ENCODE results near the gene ACAD10.
"Not testable (repeated sequence)": the region's sequence is repeated elsewhere in the genome, so short reads cannot be mapped to it uniquely, and the experiment has no call there.

The ACAD10 gene

DNA sequence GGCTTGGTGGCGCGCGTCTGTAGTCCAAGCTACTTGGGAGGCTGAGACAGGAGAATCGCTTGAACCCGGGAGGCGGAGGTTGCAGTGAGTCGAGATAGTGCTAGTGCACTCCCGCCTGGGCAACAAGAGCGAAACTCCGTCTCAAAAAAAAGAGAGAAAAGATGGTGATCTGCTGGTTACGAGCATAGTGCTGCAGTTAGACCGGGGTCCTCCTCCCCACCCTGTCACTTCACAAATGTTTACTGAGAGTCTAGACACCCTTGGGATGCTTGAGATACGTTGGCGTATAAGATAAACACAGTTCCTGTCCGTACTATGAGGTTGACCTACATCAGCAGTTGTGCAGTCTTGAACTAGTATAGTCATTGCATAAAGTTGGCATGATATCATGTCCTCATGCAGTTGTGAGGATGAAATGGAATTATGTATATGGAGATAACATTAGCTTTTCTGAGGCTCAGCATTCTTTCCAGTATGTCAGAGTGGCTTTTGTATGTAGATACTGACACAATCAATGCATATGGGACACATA lies 787 bp downstream of the ACAD10 start:
- DNase-seq (ENCODE audit: low read depth in 2 of 3, low spot score in 2 of 3): no peak

- no peak for DNase-seq (ENCODE audit: low read depth in 2 of 3, low spot score in 2 of 3)
Measured at GRCh38 chr12:111687255-111687654, 1.4 kb downstream of the ACAD10 start.

GRCh38 chr12:111687952-111688351 lies 2.1 kb downstream of the ACAD10 start:
- no peak for DNase-seq (ENCODE audit: low read depth in 2 of 3, low spot score in 2 of 3)

- no peak for DNase-seq (ENCODE audit: low read depth in 2 of 3, low spot score in 2 of 3)
Measured at GRCh38 chr12:111691262-111691661, 5.4 kb downstream of the ACAD10 start.

DNA sequence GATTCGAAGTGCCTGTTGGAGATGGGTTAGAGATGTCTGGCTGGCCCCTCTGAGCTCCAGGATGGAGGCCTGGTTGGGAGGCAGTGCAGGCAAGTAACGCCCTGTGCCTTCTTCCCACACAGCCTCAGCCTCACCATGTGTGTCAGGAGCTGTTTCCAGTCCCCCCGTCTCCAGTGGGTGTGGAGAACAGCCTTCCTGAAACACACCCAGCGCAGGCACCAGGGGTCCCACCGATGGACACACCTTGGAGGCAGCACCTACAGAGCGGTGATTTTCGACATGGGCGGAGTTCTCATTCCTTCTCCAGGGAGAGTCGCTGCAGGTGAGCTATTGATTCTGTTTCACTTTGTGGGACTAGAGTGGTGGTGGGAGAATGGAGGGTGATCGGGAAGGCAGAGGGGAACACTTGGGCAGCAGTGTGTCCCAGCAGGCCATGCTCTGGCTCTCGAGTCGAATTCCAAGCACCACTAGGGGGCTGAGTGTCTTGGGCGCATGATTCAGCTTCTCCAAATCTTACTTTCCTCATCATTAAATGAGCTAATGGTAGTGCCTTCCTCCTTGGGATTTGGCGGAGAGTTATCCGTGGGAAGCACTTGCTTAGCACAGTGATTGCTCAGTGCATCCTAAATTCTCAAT lies 6.8 kb downstream of the ACAD10 start:
- no peak for DNase-seq (ENCODE audit: low read depth in 2 of 3, low spot score in 2 of 3)

DNA sequence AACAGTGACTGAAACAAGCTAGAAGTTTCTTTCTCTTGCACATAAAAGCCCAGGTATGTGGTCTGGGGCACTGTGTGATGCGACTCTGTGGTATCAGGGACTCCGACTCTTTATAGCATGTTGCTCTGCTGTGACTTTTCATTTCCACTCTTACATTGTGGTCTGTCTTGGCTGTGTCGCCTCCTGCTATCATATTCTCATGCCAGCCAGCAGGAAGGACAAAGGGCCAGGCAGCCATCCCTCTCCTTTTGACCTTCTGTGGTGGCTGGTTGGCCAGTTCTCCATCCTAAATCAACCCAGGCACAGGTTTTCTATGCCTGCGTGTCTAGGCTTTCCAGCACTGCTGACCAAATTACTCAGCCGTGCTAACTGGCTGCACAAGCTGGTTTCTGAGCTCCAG lies 8.0 kb downstream of the ACAD10 start:
- DNase-seq (ENCODE audit: low read depth in 2 of 3, low spot score in 2 of 3): no peak

- DNase-seq (ENCODE audit: low read depth in 2 of 3, low spot score in 2 of 3): no peak
Measured at GRCh38 chr12:111699962-111700361, 14.1 kb downstream of the ACAD10 start.

- no peak for DNase-seq (ENCODE audit: low read depth in 2 of 3, low spot score in 2 of 3)
Measured at GRCh38 chr12:111705672-111706071, 19.8 kb downstream of the ACAD10 start.

GRCh38 chr12:111706145-111706544 lies 20.3 kb downstream of the ACAD10 start:
- no peak for DNase-seq (ENCODE audit: low read depth in 2 of 3, low spot score in 2 of 3)

GRCh38 chr12:111715279-111715678 lies 29.4 kb downstream of the ACAD10 start:
- no peak for DNase-seq (ENCODE audit: low read depth in 2 of 3, low spot score in 2 of 3)

DNA sequence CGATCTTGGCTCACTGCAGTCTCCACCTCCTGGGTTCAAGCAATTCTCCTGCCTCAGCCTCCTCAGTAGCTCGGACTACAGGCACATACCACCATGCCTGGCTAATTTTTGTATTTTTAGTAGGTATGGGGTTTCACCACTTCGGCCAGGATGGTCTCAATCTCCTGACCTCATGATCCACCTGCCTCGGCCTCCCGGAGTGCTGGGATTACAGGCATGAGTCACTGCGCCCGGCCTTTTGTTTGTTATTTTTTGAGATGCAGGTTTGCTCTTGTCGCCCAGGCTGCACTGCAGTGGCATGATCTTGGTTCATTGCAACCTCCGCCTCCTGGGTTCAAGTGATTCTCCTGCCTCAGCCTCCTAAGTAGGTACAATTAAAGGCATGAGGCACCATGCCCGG lies 33.5 kb downstream of the ACAD10 start:
- DNase-seq (ENCODE audit: low read depth in 2 of 3, low spot score in 2 of 3): not testable (repeated sequence)

DNA sequence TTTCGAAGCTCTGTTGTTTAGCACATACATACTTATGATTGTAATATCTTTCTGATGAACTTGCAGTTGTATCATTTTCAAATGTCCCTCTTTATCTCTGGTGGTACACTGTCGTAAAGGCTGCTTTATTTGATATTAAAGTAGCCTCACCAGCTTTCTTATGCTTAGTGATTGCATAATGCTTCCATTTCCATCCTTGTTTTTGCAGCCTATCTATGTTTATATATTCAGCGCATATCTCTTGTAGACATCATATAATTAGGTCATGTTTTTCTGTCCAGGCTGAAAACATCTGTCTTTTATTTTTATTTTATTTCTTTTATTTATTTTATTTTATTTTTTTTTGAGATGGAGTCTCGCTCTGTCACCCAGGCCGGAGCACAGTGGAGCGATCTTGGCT lies 34.6 kb downstream of the ACAD10 start:
- no peak for DNase-seq (ENCODE audit: low read depth in 2 of 3, low spot score in 2 of 3)

DNA sequence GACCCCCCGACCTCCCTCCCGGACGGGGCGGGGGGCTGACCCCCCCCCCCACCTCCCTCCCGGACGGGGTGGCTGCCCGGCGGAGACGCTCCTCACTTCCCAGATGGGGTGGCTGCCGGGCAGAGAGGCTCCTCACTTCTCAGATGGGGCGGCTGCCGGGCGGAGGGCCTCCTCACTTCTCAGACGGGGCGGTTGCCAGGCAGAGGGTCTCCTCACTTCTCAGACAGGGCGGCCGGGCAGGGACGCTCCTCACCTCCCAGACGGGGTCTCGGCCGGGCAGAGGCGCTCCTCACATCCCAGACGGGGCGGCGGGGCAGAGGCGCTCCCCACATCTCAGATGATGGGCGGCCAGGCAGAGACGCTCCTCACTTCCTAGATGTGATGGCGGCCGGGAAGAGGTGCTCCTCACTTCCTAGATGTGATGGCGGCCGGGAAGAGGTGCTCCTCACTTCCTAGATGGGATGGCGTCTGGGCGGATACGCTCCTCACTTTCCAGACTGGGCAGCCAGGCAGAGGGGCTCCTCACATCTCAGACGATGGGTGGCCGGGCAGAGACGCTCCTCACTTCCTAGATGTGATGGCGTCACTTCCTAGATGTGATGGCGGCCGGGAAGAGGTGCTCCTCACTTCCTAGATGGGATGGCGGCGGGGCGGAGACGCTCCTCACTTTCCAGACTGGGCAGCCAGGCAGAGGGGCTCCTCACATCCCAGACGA lies 38.0 kb downstream of the ACAD10 start:
- DNase-seq (ENCODE audit: low read depth in 2 of 3, low spot score in 2 of 3): not testable (repeated sequence)

GRCh38 chr12:111728795-111729194 lies 42.9 kb downstream of the ACAD10 start:
- no peak for DNase-seq (ENCODE audit: low read depth in 2 of 3, low spot score in 2 of 3)

- no peak for DNase-seq (ENCODE audit: low read depth in 2 of 3, low spot score in 2 of 3)
Measured at GRCh38 chr12:111730420-111730819, 44.6 kb downstream of the ACAD10 start.

DNA sequence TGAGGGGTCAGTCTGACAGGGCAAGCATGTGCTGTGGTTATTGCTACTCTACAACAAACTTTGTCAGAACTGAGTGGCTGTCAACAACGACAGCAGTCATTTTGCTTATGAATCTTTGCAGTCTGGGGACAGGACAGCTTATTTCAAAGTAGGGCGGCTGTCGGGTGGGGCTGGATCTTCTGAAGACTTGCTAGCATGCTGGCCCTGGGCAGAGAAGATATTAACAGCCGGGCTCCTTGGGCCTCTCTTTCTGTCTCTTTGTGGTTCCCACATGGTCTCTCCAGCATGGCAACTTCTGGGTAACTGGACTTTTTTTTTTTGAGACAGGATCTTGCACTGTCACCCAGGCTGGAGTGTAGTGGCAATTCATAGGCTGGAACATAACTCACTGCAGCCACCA lies 46.9 kb downstream of the ACAD10 start:
- no peak for DNase-seq (ENCODE audit: low read depth in 2 of 3, low spot score in 2 of 3)

DNA sequence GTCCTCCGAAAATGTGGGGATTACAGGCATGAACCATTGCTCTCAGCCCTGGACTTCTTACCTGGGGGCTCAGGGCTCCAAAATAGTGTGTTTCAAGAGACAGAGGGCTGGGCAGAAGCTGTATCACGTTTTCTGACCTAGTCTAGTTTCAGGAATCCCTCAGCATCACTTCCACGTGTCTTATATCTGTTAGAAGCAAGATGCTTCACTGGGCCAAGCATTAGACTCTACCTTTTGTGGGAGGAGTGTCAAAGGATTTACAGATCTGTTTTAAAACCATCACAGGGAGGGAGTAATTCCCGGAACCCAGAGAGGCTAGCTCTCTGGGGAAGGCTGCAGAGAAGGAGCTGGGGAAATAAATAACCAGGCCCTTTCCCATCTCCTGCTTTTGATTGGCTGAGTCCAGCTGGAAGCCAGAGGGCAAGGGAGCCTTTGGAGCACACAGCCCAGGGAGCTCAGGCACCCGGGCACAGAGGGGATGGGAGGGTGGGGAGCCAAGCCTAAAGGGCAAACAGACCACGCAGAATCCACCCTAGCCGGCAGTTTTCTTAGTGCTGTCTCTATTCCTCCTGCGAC lies 47.6 kb downstream of the ACAD10 start:
- no peak for DNase-seq (ENCODE audit: low read depth in 2 of 3, low spot score in 2 of 3)

DNA sequence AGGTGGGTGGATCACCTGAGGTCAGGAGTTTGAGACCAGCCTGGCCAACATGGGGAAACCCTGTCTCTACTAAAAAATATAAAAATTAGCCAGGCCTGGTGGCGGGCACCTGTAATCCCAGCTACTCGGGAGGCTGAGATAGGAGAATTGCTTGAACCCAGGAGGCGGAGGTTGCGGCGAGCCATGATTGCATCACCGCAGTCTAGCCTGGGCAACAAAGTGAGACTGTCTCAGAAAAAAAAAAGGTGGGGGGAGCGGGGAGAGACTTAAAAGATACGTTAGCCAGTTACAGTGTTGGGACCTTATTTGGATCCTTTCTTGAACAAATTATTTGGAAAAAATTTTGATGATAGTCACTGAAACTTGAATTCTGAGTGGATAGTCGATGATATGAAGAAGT lies 53.7 kb downstream of the ACAD10 start:
- not testable (repeated sequence) for DNase-seq (ENCODE audit: low read depth in 2 of 3, low spot score in 2 of 3)

DNA sequence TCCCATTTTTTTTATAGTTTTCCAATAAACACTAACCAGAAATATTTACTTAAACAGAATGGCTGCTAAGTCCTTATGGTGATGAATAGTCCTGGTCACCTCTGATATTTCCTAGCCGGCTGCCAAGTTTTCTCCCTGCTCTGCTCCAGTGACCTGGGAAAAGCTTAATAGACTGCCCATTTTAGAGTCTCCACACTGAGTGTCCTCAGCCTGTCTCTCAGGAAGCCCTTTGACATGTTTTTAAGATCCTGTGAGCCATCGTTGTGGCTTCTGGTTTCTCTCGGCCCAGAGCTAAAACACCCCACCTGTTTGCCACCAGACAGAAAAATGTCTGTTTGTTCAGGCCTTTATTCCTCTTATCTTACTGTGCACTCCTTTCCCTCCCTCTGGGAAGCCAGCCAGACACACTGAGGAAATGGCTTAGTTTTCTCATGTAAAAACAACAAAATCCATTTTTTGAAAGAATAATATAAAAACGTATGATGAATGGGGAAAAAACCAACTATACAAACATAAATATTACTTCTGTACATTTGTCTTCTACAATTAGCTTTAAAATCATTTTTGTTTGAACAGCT lies 55.5 kb downstream of the ACAD10 start:
- no peak for DNase-seq (ENCODE audit: low read depth in 2 of 3, low spot score in 2 of 3)

DNA sequence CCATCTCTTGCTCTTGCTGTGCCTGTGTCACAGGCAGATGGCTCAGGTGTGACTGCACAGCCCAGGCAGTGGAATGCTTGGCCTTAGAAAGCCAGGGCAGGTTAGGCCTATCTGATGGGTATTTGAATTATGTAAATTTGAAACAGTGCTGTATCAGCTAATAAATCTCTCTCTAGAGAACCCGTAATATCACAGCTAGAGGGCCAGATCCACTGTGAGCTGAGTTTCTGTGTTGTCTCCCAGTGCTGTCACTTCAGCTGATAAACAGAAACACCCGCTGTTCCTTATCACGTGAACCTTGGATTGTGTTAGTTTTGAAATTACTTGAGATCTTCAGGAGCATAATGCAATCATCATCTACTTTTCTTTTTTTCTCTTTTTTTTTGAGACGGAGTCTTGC lies 59.4 kb downstream of the ACAD10 start:
- DNase-seq (ENCODE audit: low read depth in 2 of 3, low spot score in 2 of 3): no peak

- DNase-seq (ENCODE audit: low read depth in 2 of 3, low spot score in 2 of 3): no peak
Measured at GRCh38 chr12:111747333-111747732, 61.5 kb downstream of the ACAD10 start.

DNA sequence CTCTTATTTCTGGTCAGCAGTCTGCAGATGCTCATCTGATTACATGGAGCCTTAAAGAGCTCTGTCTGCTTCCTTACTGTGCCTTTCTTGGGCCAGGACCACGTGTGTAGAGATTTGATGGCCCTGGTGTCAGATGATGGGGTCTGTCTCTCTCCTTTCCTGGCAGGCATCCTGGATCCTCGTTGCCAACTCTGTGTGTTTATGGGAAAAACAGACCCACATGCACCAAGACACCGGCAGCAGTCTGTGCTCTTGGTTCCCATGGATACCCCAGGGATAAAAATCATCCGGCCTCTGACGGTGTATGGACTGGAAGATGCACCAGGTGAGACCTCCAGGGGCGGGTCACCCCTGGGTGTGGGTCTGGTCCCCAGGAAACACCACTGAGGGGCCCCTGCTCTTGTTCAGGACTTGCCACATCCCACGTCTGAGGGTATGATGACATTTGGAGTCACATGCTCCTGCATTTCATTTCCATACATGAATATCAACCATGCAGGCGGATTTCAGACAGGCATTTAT lies 62.4 kb downstream of the ACAD10 start:
- DNase-seq (ENCODE audit: low read depth in 2 of 3, low spot score in 2 of 3): no peak

Data from activated CD8-positive, alpha-beta memory T cell treated with anti-CD3 and anti-CD28 coated beads for 48 hours (primary cell).